Colonic mucosa (tissue), 4 donors: ENCODE measurements around the gene UBE3C. TPM values are rescaled to one million over a fixed set of nuclear protein-coding genes. Genes with fewer than 3 reads are reported as not detected.
"Not testable (repeated sequence)": the region's sequence is repeated elsewhere in the genome, so short reads cannot be mapped to it uniquely, and the experiment has no call there.

Experiments used
- DNase-seq: peaks from one replicate; pipeline ENCODE4 v3.0.0-alpha.2; 2020
- H3K27ac ChIP-seq: fragments of 200-600 bp; one replicate; pipeline ENCODE4 v1.8.0; 2021
- H3K27me3 ChIP-seq: fragments of 200-600 bp; one replicate; pipeline ENCODE4 v1.8.0; 2021
- H3K36me3 ChIP-seq: fragments of 200-600 bp; one replicate; pipeline ENCODE4 v1.8.0; 2021
- H3K4me1 ChIP-seq: fragments of 200-600 bp; one replicate; pipeline ENCODE4 v1.8.0; 2021; ENCODE audit warnings: mild to moderate bottlenecking
- H3K4me3 ChIP-seq: fragments of 200-600 bp; one replicate; pipeline ENCODE4 v1.8.0; 2021
- H3K9ac ChIP-seq, 2 donors: one replicate each; pipeline ENCODE4 v1.7.0; 2013; ENCODE audit warnings: control low read depth in 2 of 2, low read depth in 2 of 2, low read length in 2 of 2
- H3K9me3 ChIP-seq: fragments of 200-600 bp; one replicate; pipeline ENCODE4 v1.8.0; 2021
- intact Hi-C: fragments of 100-400 bp; cut with DNase I; formaldehyde crosslinking; loops from one replicate; pipeline ENCODE4 v1.14.1; 2022
- total RNA-seq, 2 donors: library from RNA; stranded (reverse); fragmentation: NEBNext Ultra II Directional in 1 of 2; extraction: Animal tissue kit (Norgen Biotek cat#: 25700) in 1 of 2; gene quantifications; one replicate each; pipeline ENCODE4 v1.2.1, GENCODE V29; 2021
- TF ChIP-seq, protein P1 (sequence below): fragments of 200-600 bp; IDR thresholded peaks from one replicate; pipeline ENCODE4 v1.8.0; 2022; ENCODE audit warnings: antibody characterized with exemption, mild to moderate bottlenecking
- donor health status: healthy.
- donor health status: DM: no; HTN: no; CAD: no.
- donor health status: DM: no; HTN: no; CAD: no.

The UBE3C gene
- total RNA-seq, 2 donors from 2014 or later = 50.9 to 60.7 TPM

GRCh38 chr7:157151626-157152339, 13.1 kb downstream of the UBE3C start:
- DNase-seq = no peak
- no peak overlapping the region for H3K4me3 ChIP-seq
- no peak overlapping the region for H3K9ac ChIP-seq
- TF ChIP-seq, protein P1, sequence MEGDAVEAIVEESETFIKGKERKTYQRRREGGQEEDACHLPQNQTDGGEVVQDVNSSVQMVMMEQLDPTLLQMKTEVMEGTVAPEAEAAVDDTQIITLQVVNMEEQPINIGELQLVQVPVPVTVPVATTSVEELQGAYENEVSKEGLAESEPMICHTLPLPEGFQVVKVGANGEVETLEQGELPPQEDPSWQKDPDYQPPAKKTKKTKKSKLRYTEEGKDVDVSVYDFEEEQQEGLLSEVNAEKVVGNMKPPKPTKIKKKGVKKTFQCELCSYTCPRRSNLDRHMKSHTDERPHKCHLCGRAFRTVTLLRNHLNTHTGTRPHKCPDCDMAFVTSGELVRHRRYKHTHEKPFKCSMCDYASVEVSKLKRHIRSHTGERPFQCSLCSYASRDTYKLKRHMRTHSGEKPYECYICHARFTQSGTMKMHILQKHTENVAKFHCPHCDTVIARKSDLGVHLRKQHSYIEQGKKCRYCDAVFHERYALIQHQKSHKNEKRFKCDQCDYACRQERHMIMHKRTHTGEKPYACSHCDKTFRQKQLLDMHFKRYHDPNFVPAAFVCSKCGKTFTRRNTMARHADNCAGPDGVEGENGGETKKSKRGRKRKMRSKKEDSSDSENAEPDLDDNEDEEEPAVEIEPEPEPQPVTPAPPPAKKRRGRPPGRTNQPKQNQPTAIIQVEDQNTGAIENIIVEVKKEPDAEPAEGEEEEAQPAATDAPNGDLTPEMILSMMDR = no peak
- no peaks in the 10 kb centered on the region for H3K27me3 ChIP-seq
- H3K27ac ChIP-seq = no peak overlapping the region
- no peaks in the 10 kb centered on the region for H3K4me1 ChIP-seq
- H3K36me3 ChIP-seq = no peaks in the 10 kb centered on the region
- intact Hi-C loops = no loop called here
- H3K9me3 ChIP-seq = no peaks in the 10 kb centered on the region

DNA sequence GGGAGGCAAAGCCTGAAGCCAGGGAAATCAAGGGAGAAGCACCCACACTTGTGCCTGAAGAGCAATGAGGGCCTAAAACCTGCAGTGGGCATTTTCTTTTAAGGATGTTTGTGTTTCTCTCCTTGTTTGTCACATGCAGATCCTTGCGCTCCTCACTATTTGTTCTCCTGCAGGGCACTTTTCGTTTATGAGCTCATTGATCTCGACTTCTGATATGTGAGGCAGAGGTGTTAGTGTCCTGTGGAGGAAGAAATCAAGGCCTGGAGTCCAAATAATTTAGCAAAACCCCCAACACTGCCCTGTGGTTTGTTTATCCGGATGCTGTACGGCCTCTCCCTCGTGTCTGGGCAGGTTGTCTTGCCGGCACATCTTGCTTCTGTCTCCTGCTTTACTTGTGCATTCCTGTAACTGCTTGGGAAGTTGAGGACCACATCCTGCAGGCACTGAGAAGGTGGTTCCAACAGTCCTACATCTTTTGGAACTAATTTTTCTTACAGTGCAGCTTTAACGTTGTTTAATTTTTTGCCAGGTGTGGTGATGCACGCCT, 13.7 kb downstream of the UBE3C start:
- intact Hi-C loops = no loop called here
- H3K9ac ChIP-seq = no peak overlapping the region
- H3K4me3 ChIP-seq = no peak overlapping the region
- H3K36me3 ChIP-seq = no peaks in the 10 kb centered on the region
- H3K27me3 ChIP-seq = no peaks in the 10 kb centered on the region
- no peak overlapping the region for H3K27ac ChIP-seq
- DNase-seq = no peak
- H3K9me3 ChIP-seq = no peaks in the 10 kb centered on the region
- H3K4me1 ChIP-seq = no peaks in the 10 kb centered on the region
- TF ChIP-seq, protein P1 = no peak

DNA sequence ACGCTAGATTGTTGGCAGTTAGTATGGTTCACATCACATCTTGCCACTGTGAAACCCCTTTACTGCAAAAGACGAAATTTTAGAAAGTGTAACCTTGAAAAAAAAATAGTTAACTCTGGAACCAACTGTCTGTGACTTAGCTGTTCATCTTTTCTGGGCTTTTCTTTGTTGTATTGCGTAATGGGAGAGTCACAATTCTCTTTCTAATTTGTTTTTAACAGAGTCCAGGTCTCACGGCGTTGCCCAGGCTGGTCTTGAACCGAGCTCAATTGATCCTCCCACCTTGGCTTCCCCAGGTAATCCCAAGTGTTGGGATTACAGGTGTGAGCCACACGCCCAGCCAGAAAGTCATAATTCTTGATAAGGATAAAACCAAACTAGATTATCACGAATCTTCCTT, 14.5 kb downstream of the UBE3C start:
- no peaks in the 10 kb centered on the region for H3K27me3 ChIP-seq
- no peaks in the 10 kb centered on the region for H3K36me3 ChIP-seq
- no peak overlapping the region for H3K27ac ChIP-seq
- no peak overlapping the region for H3K4me3 ChIP-seq
- no peaks in the 10 kb centered on the region for H3K9me3 ChIP-seq
- no peak overlapping the region for H3K9ac ChIP-seq
- no peaks in the 10 kb centered on the region for H3K4me1 ChIP-seq
- TF ChIP-seq, protein P1 = no peak
- intact Hi-C loops = no loop called here
- no peak for DNase-seq

DNA sequence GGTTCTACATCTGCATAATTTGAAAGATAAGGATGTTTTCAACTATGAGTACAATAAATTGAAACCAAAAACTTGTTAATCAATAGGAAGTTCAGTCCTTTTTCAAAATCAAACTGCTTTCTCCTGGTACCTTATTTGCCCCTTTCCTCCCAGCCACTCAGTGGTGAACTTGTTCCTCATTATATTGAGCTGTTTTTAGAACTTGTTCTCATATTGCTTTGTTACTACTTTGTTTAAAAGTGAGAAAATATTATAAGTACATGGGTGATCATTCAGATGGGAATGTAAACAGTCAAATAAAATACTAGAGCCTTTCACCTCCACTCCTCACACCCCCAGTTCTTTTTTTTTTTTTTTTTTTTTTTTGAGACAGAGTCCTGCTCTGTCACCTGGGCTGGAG, 17.2 kb downstream of the UBE3C start:
- no peaks in the 10 kb centered on the region for H3K36me3 ChIP-seq
- no peak overlapping the region for H3K27ac ChIP-seq
- no peak overlapping the region for H3K4me3 ChIP-seq
- TF ChIP-seq, protein P1 = no peak
- H3K9me3 ChIP-seq = no peaks in the 10 kb centered on the region
- intact Hi-C loops = no loop called here
- H3K4me1 ChIP-seq = no peaks in the 10 kb centered on the region
- DNase-seq = no peak
- H3K27me3 ChIP-seq = no peaks in the 10 kb centered on the region
- no peak overlapping the region for H3K9ac ChIP-seq

- Histone ChIP-seq H3K9ac (no peak overlapping the region), H3K27ac (no peak overlapping the region), H3K9me3 (no peaks in the 10 kb centered on the region), H3K36me3 (no peaks in the 10 kb centered on the region), H3K27me3 (no peaks in the 10 kb centered on the region), H3K4me3 (no peak overlapping the region), H3K4me1 (no peaks in the 10 kb centered on the region)
- DNase-seq = no peak
- TF ChIP-seq, protein P1 = no peak
- intact Hi-C loops = no loop called here
Measured at GRCh38 chr7:157158400-157158799, 19.7 kb downstream of the UBE3C start.

GRCh38 chr7:157159537-157159936, 20.8 kb downstream of the UBE3C start:
- H3K27ac ChIP-seq, DNase-seq, H3K9ac ChIP-seq, intact Hi-C loops, H3K9me3 ChIP-seq, H3K27me3 ChIP-seq, H3K4me3 ChIP-seq, H3K4me1 ChIP-seq, H3K36me3 ChIP-seq: not testable (repeated sequence)
